ENCODE data around the gene WNT3A. TPM values are rescaled to one million over a fixed set of nuclear protein-coding genes. Genes with fewer than 3 reads are reported as not detected.

The WNT3A gene
- total and polyA plus RNA-seq, 9 of the 15 experiments (the other 6 are each of a cell fraction or from before 2014, with no cell fraction given) = not detected

- TF ChIP-seq BRF2 (IDR thresholded peaks at IDR 0.05; ENCODE audit: borderline replicate concordance, insufficient read depth, insufficient read length) (no peak), CBX8 (IDR thresholded peaks at IDR 0.05; ENCODE audit: borderline replicate concordance, extremely low read depth, low read depth, low read length, poor library complexity, severe bottlenecking) (no peak), ZNF232 (CRISPR knock-in tag; IDR thresholded peaks at IDR 0.05) (0 out of 2 replicates have a peak, but pooled peaks have one; percentile 25), SIRT6 (IDR thresholded peaks at IDR 0.05; ENCODE audit: low read depth, low read length) (no peak), MAZ (CRISPR knock-in tag; conservative IDR thresholded peaks at IDR 0.05 in 1 of 2, IDR thresholded peaks at IDR 0.05 in 1 of 2) (no peak), GMEB1 (CRISPR knock-in tag; IDR thresholded peaks at IDR 0.05) (no peak), ZNF592 (IDR thresholded peaks at IDR 0.05) (peak; percentile 73), ATF3 (IDR thresholded peaks at IDR 0.05) (no peak), ATF3 (CRISPR knock-in tag; conservative IDR thresholded peaks at IDR 0.05) (no peak), TSHZ1 (CRISPR knock-in tag; IDR thresholded peaks at IDR 0.05) (no peak), KAT7 (CRISPR knock-in tag; IDR thresholded peaks at IDR 0.05; ENCODE audit: borderline replicate concordance) (peak; percentile 44; the same call in 1 of the 2 replicates), FUS (optimal IDR thresholded peaks at IDR 0.05; ENCODE audit: low read depth, low read length) (no peak), MECOM (CRISPR knock-in tag; IDR thresholded peaks at IDR 0.05) (no peak), ZBTB17 (CRISPR knock-in tag; IDR thresholded peaks at IDR 0.05) (no peak)
Observed at GRCh38 chr1:228109962-228110488, 103.2 kb downstream of the WNT3A start (continued).
